Naive B cell (primary cell): ENCODE data around the gene FAM124A. TPM values are rescaled to one million over a fixed set of nuclear protein-coding genes. Genes with fewer than 3 reads are reported as not detected.

Experiments used
- ATAC-seq, 2 donors: fragments of 150-1000 bp; cut with Tn5 transposase; 2 replicates each; pipeline ENCODE4 v1.10.0; 2021; ENCODE audit warnings: low read depth in 2 of 2, mild to moderate bottlenecking in 2 of 2, moderate library complexity in 2 of 2
- DNase-seq: peaks from one replicate; pipeline ENCODE4 v3.0.0; 2022
- H3K27ac Mint-ChIP-seq, 6 donors: one replicate each; pipeline ENCODE4 v1.8.0; 2020 to 2022; ENCODE audit warnings: mild to moderate bottlenecking in 6 of 6, mixed read lengths in 6 of 6, moderate library complexity in 5 of 6, inconsistent platforms in 2 of 6
- H3K27me3 Mint-ChIP-seq, 3 donors: one replicate each; pipeline ENCODE4 v1.8.0; 2021 to 2022; ENCODE audit warnings: mixed read lengths in 3 of 3, mild to moderate bottlenecking in 1 of 3
- H3K36me3 Mint-ChIP-seq, 2 donors: one replicate each; pipeline ENCODE4 v1.8.0; 2020 to 2022; ENCODE audit warnings: mixed read lengths in 2 of 2, inconsistent platforms in 1 of 2, mild to moderate bottlenecking in 1 of 2
- H3K4me1 Mint-ChIP-seq, 3 donors: one replicate each; pipeline ENCODE4 v1.8.0; 2020 to 2022; ENCODE audit warnings: mixed read lengths in 3 of 3, inconsistent platforms in 1 of 3, mild to moderate bottlenecking in 1 of 3, moderate library complexity in 1 of 3
- H3K4me3 Mint-ChIP-seq, 8 donors: one replicate each; pipeline ENCODE4 v1.8.0; 2020 to 2022; ENCODE audit warnings: mild to moderate bottlenecking in 8 of 8, mixed read lengths in 8 of 8, moderate library complexity in 8 of 8, inconsistent platforms in 2 of 8
- H3K9me3 Mint-ChIP-seq, 7 donors: one replicate each; pipeline ENCODE4 v1.8.0; 2020 to 2022; ENCODE audit warnings: mixed read lengths in 7 of 7, mild to moderate bottlenecking in 5 of 7, inconsistent platforms in 2 of 7, moderate library complexity in 1 of 7
- polyA plus RNA-seq, 6 donors: library from polyadenylated mRNA; unstranded; fragments of 300-500 nt; fragmentation: Illumina TruSeq; gene quantifications; one replicate each; pipeline ENCODE4 v1.2.3, GENCODE V29; 2021; ENCODE audit warnings: low read depth in 6 of 6

The FAM124A gene
- polyA plus RNA-seq, 6 donors from 2014 or later, result 0.09 to 0.13 (median 0.09) TPM; not detected in 3

GRCh38 chr13:51202477-51203046 is 19.6 kb upstream of the FAM124A start:
- ATAC-seq (no peak), DNase-seq (no peak)
- H3K4me1 Mint-ChIP-seq, result no peaks in the 10 kb centered on the region
- H3K4me3 Mint-ChIP-seq, result no peak overlapping the region
- peaks cover 6 to 7% of the 10 kb centered on the region in 2 donors for H3K36me3 Mint-ChIP-seq
- H3K9me3 Mint-ChIP-seq, result peaks cover 5 to 33% (median 12%) of the 10 kb centered on the region in 7 donors
- H3K27me3 Mint-ChIP-seq, result peaks cover 21 to 34% (median 31%) of the 10 kb centered on the region in 3 donors
- no peak overlapping the region for H3K27ac Mint-ChIP-seq

DNA sequence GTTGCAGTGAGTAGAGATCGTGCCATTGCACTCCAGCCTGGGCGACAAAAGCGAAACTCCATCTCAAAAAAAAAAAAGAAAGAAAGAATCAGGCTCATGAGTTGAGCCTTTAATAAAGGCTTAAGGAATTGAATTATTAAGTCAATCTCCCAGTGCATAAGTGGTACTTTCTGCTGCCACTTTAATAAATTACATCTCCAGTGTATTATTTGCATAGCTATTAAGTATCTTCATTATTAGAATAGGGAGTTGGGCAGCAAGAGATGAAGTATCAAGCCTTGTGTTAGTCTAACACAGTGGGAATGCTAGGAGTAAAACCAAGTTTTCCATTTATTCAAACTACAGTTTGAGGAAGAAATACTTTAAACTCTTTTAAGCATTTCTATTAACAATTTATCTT is 15.6 kb upstream of the FAM124A start:
- H3K36me3 Mint-ChIP-seq, result no peaks in the 10 kb centered on the region

GRCh38 chr13:51207881-51208280 is 14.3 kb upstream of the FAM124A start:
- DNase-seq, result no peak
- Mint-ChIP-seq H3K27me3 (peaks cover 54 to 64% (median 58%) of the 10 kb centered on the region in 3 donors), H3K27ac (no peak overlapping the region), H3K36me3 (no peaks in the 10 kb centered on the region), H3K9me3 (peaks cover 0 to 4% (median 0%) of the 10 kb centered on the region in 7 donors), H3K4me3 (no peak overlapping the region), H3K4me1 (no peaks in the 10 kb centered on the region)
- ATAC-seq, result no peak

More for the DNA sequence above, 15.6 kb upstream of the FAM124A start:
- ATAC-seq, result no peak
- H3K4me3 Mint-ChIP-seq, result no peak overlapping the region
- H3K27ac Mint-ChIP-seq, result no peak overlapping the region
- peaks cover 0 to 4% (median 0%) of the 10 kb centered on the region in 7 donors for H3K9me3 Mint-ChIP-seq
- no peak for DNase-seq
- peaks cover 41 to 58% (median 51%) of the 10 kb centered on the region in 3 donors for H3K27me3 Mint-ChIP-seq
- H3K4me1 Mint-ChIP-seq, result no peaks in the 10 kb centered on the region

DNA sequence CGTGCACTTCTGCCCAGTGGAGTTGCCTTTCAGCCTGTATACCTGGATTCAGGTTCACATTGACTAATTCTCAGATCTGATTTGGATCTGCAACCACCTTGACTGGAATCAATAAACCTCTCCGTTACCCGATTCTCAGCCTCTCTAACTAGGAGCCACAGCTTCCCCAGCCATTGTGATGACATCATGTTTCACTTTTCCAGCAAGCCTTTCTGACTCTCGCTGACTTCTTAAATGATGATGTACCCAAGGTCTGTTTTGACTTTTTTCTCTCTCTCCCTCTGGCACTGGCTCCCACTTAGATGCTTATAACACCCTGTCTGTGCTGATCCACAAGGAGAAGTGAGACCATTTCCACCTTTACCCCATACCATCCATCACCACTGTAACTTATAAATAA is 13.5 kb upstream of the FAM124A start:
- H3K9me3 Mint-ChIP-seq, result no peaks in the 10 kb centered on the region
- H3K4me3 Mint-ChIP-seq, result no peak overlapping the region
- ATAC-seq (no peak), DNase-seq (no peak)
- H3K36me3 Mint-ChIP-seq, result no peaks in the 10 kb centered on the region
- H3K27ac Mint-ChIP-seq, result no peak overlapping the region
- no peaks in the 10 kb centered on the region for H3K4me1 Mint-ChIP-seq
- peaks cover 51 to 65% (median 56%) of the 10 kb centered on the region in 3 donors for H3K27me3 Mint-ChIP-seq

GRCh38 chr13:51211910-51212309 is 10.3 kb upstream of the FAM124A start:
- DNase-seq (no peak), ATAC-seq (no peak)
- H3K36me3 Mint-ChIP-seq, result no peaks in the 10 kb centered on the region
- H3K4me3 Mint-ChIP-seq, result no peak overlapping the region
- peaks cover 62 to 70% (median 68%) of the 10 kb centered on the region in 3 donors for H3K27me3 Mint-ChIP-seq
- no peak overlapping the region for H3K27ac Mint-ChIP-seq
- no peaks in the 10 kb centered on the region for H3K9me3 Mint-ChIP-seq
- no peaks in the 10 kb centered on the region for H3K4me1 Mint-ChIP-seq

GRCh38 chr13:51212758-51213157 is 9.4 kb upstream of the FAM124A start:
- Mint-ChIP-seq H3K27ac (no peak overlapping the region), H3K4me3 (no peak overlapping the region), H3K27me3 (peaks cover 67 to 78% (median 72%) of the 10 kb centered on the region in 3 donors), H3K9me3 (no peaks in the 10 kb centered on the region), H3K36me3 (no peaks in the 10 kb centered on the region), H3K4me1 (no peaks in the 10 kb centered on the region)
- DNase-seq, result no peak
- no peak for ATAC-seq

- Mint-ChIP-seq H3K27me3 (peaks cover 67 to 80% (median 72%) of the 10 kb centered on the region in 3 donors), H3K9me3 (no peaks in the 10 kb centered on the region), H3K4me3 (no peak overlapping the region), H3K36me3 (no peaks in the 10 kb centered on the region), H3K27ac (no peak overlapping the region), H3K4me1 (no peaks in the 10 kb centered on the region)
- no peak for ATAC-seq
- DNase-seq, result no peak
These were observed 8.9 kb upstream of the FAM124A start for GRCh38 chr13:51213173-51213728.

- Mint-ChIP-seq H3K27me3 (peaks cover 47 to 72% (median 49%) of the 10 kb centered on the region in 3 donors), H3K36me3 (no peaks in the 10 kb centered on the region), H3K4me3 (no peak overlapping the region), H3K4me1 (peaks cover 0 to 13% (median 0%) of the 10 kb centered on the region in 3 donors), H3K9me3 (no peaks in the 10 kb centered on the region), H3K27ac (no peak overlapping the region)
- no peak for DNase-seq
- ATAC-seq, result no peak
These were observed 3.6 kb upstream of the FAM124A start for GRCh38 chr13:51218626-51219025.

- no peak overlapping the region for H3K27ac Mint-ChIP-seq
- ATAC-seq (no peak), DNase-seq (no peak)
- H3K27me3 Mint-ChIP-seq, result peaks cover 44 to 69% (median 48%) of the 10 kb centered on the region in 3 donors
- no peaks in the 10 kb centered on the region for H3K36me3 Mint-ChIP-seq
- peak overlapping the region in 4 of 8 donors; percentile 27 to 84 (median 72) for H3K4me3 Mint-ChIP-seq
- H3K9me3 Mint-ChIP-seq, result no peaks in the 10 kb centered on the region
- peaks cover 0 to 13% (median 0%) of the 10 kb centered on the region in 3 donors for H3K4me1 Mint-ChIP-seq
These were observed 1.5 kb upstream of the FAM124A start for GRCh38 chr13:51220706-51221105.

DNA sequence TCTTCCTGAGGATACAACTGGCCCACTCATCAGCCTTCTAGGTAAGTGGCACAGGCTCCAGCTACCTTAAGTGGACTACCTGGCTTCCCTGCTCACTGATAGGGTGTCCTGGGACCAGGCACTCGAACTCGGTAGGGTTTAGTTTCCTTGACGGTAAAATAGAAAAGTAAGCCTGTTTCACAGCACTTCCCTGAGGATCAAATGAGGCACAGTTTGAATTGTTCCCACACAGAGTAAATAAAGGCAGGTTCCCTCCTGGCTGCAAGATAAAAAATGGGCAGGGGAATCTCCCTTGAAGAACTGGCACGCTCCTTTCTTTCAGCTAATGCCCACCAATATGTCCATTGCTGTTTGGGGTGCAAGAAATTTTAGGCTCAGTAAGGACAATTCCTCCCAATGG is 1.1 kb upstream of the FAM124A start:
- DNase-seq (no peak), ATAC-seq (no peak)
- Mint-ChIP-seq H3K27me3 (peaks cover 44 to 69% (median 49%) of the 10 kb centered on the region in 3 donors), H3K4me3 (peak overlapping the region in 7 of 8 donors; percentile 65 to 90 (median 84)), H3K9me3 (no peaks in the 10 kb centered on the region), H3K36me3 (no peaks in the 10 kb centered on the region), H3K4me1 (peaks cover 0 to 13% (median 0%) of the 10 kb centered on the region in 3 donors), H3K27ac (no peak overlapping the region)

GRCh38 chr13:51221674-51222036 is 543 bp upstream of the FAM124A start:
- Mint-ChIP-seq H3K36me3 (no peaks in the 10 kb centered on the region), H3K9me3 (peaks cover 0 to 2% (median 0%) of the 10 kb centered on the region in 7 donors), H3K27ac (peak overlapping the region in 1 of 6 donors; percentile 38), H3K27me3 (peaks cover 39 to 69% (median 51%) of the 10 kb centered on the region in 3 donors), H3K4me3 (peak overlapping the region; percentile 63 to 90 (median 82)), H3K4me1 (peaks cover 0 to 13% (median 0%) of the 10 kb centered on the region in 3 donors)
- ATAC-seq (no peak), DNase-seq (no peak)

DNA sequence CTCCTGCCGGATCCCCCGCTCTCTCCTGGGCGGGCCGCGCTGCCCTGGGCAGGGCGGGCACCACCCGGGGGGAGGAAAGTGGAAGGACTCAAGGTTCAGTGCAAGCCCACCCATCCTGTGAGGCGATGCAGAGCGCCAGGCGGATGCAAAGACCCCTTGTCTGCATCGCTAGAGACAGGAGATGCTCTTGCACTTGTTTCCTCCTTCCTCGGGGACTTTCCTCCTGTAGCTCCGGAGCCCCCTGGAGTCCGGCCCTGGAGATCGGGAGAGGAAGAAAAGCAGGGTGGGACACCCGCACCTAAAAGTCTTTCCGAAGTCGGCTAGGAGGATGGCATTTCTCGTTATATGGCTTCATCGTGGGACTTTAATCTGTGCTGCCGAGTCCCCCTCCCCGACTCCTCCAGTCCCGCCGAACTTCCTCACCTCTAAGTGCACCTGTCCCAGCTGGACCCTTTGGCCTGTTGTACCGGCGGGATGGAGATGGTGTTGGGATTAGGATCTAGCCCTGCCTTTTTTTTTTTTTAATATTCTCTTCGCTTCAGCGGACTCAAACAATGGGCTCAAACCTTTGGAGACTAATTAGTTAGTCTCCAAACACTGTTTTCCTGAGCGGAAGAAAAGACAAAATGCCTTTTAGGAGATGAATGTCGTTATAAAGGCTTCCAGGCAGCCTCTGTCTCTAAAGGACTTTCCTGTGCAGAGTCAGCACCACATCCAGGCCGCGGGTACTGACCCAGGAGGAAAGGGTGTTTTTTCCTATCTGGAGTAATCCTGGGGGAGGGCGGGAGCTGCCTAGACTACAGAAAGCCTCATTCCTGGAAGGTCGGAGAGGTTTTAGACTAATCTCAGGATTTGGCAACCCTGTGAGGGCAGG is 725 bp downstream of the FAM124A start:
- Mint-ChIP-seq H3K36me3 (no peaks in the 10 kb centered on the region), H3K4me3 (peak overlapping the region; percentile 55 to 87 (median 78)), H3K9me3 (peaks cover 0 to 2% (median 0%) of the 10 kb centered on the region in 7 donors), H3K27me3 (peaks cover 32 to 63% (median 47%) of the 10 kb centered on the region in 3 donors), H3K27ac (no peak overlapping the region), H3K4me1 (peaks cover 0 to 13% (median 0%) of the 10 kb centered on the region in 3 donors)
- DNase-seq (no peak), ATAC-seq (peak in 1 of 2 donors; percentile 28)

- no peak for ATAC-seq
- DNase-seq, result no peak
- Mint-ChIP-seq H3K4me3 (peak overlapping the region; percentile 9 to 87 (median 72)), H3K4me1 (peaks cover 0 to 13% (median 0%) of the 10 kb centered on the region in 3 donors), H3K27ac (no peak overlapping the region), H3K36me3 (no peaks in the 10 kb centered on the region), H3K27me3 (peaks cover 32 to 66% (median 47%) of the 10 kb centered on the region in 3 donors), H3K9me3 (peaks cover 0 to 2% (median 0%) of the 10 kb centered on the region in 7 donors)
These were observed 1.5 kb downstream of the FAM124A start for GRCh38 chr13:51223560-51224270.
